NCI-H510A (cell line): Measurements from ENCODE around the gene CLNK.
A peak's percentile ranks its signal among the peaks of the same experiment; 100 is the strongest.

ENCODE experiments used
- DNase-seq: peaks from one replicate; lab custom pipeline; 2025; lab: John Stamatoyannopoulos, UW

Gene CLNK

DNA sequence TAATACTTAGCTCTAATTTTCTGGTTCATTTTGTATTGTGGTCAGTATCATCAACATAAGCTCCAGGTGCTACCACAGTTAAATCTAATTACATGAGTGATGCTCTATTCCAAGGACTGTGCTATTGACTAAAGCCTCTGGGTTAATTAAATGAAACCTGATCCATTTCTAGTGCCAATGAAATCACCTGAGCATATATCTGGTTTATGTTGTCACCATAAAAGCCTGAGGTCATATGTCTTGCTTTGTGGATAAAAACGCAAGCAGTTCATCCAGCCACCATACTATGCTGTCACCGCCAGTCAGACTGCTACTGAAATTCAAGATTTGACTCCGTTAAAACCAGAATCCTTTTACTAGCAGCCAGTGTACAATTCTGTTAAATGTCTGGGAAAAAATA is 163.1 kb downstream of the CLNK start:
- DNase-seq, result peak; percentile 19

DNA sequence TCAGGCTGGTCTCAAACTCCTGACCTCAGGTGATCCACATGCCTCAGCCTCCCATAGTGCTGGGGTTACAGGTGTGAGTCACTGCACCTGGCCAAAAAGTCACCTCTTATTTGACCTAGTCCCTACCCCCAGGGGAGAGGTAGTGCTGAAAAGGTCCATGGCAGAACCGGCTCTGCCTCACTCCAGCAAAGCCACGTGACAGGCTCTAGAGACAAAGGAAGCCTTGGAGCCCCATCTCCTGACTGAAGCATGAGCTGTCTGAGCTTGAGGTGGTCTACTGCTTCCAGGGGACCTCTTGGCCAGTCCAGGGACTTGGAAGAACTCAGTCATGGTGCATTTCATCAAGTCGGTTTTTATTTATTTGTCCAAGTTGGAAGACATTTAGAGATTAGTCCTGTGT is 174.8 kb downstream of the CLNK start:
- DNase-seq, result no peak

DNA sequence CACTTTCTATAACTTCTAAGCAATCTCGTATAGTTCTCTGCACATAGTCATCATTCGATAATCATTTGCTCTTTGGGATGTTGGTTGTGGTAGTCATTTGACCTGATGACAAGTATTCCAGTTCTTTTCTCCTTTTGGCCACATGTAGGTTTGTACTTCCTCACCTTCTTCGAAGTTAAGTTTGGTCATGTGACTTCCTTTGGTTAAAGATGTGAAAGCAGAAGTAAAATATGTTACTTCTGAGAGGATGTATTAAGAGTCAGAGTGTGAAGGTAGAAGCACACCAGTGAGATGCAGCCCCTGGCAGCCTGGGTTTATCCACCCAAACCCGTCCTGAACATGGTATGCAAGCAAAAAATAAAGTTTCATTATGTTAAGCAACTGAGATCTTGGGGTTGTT is 178.5 kb downstream of the CLNK start:
- no peak for DNase-seq

DNA sequence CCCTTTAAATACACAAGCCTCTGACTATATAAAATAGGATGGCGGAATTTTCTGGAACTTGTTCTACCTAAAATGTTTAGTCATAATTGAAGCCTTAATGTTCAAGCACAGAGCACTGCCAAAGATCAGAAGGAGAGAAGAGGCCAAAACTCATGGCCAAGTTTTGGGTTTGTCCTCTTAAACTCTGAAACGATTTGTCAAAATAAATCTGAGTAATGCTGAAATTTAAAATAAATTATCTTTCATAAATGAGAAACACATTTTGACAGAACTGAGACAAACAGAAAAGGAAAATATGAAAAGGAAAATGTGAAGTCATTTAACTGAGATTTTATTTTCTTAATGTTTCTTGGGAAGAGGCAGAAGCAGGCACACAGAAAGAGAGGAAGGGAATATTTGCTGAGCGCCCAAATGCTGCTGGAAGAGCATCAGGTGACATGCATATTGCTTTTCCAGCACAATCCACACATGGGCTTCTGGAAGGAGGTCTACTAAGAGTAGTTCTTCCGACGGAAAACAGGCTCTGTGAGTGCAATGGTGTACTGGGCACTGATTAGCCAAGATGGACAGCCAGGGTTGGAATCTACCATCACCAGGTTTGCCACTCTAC is 179.9 kb downstream of the CLNK start:
- DNase-seq, result no peak

DNA sequence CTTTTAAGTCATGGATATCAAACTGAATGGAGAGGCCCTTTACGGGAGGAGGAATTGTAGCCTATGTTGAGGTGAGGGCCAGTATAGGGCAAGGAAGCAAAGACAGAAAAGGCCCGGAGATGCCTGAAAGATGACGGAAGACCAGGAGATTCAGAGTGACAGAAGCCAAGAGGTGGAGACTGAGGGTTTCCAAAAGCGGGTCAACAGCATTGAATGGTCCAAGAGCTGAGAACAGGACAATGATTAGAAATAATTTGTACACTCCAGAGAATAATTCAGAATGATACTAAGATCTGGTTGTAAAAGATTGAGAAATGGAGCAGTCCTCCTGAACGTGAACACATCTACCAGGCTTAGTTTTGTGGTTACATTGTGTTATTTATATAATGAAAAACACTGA is 181.9 kb downstream of the CLNK start:
- DNase-seq, result no peak

DNA sequence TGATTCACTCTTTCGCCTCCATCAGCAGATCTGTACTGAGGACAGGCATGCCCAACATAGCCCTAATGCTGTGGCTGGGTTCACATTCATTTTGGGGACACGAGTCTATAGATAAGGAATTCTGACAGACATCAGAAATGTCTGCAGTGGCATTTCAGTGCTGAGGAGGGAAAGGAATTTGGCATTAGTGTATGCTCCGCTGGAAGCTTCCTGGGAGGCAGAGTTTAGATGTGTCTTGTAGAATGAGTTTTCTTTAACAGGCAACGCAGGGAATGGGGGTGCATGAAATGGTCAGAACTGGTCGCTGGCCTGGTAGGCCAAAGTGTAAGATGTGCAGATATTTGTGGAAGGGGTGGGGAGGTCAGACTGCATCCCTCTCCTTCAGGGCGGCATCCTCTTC is 183.8 kb downstream of the CLNK start:
- no peak for DNase-seq

DNA sequence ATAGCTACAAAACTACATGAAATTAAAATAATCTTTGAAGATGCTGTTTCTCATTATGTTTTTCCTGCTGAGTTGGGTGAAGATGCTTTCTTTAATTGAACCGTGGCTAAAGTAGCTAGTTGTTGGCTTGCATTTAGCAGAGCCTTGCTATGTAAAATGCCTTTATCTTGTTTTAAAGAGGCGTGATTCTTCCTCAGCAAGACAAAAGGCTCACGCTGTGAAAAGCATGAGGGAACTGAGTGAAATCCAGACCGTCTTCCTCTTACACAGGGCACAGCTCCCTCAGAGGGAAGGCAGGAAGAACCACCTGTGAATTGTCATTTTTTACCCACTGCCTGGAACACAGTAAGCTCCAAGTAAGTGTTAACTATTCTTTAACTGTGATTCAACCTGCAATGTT is 188.4 kb downstream of the CLNK start:
- no peak for DNase-seq

DNA sequence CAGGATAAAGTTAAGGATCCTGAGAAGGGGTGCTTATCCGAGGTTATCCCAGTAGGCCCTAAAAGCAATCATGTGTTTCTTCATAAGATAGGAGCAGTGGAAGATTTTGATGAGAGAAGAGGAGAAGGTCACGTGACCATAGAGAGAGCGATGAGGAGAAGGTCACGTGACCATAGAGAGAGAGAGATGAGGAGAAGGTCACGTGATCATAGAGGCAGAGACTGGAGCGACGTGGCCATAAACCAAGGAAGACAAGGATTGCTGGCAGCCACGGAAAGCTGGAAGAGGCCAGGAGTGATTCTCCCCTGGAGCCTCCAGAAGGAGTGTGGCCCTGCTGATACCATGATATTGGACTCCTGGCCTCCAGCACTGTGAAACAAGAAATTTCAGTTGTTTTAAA is 188.9 kb downstream of the CLNK start:
- no peak for DNase-seq

DNA sequence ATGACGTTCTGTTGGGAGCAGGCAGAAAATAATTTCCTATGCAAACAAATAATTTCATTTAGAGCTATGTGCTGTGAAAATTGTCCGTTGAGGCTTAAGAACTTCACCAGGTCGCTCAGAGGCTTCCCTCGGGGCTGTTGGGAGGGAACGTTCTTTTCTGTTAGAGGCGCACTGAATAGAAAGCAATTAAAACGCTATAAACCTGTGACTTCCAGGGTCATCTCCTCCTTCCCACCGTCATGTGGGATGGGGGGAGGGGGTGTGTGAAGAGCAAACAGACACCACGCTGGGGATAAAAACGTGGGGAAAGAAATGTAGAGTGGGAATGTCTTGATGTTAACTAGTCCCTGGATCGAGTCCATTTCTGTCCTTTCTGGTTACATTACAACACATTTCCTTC is 192.1 kb downstream of the CLNK start:
- DNase-seq, result no peak

DNA sequence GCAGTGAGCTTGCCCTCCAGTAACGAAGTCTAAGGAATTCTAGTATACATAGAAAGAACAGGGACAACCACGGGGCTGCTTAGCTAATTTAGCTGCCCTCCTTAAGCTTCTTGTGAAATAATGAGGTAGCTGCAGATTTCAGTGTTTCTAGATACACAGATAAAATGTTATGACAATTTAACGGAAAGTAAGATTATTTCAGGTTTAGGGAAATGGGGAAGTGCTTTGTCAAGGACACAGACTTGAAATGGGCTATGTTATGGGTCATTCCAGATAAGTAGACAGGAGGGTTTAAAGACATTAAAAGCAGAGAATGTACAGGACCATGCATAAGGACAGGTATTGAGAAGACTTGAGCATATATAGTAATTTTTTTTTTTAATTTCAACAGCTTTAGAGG is 193.2 kb downstream of the CLNK start:
- no peak for DNase-seq

DNA sequence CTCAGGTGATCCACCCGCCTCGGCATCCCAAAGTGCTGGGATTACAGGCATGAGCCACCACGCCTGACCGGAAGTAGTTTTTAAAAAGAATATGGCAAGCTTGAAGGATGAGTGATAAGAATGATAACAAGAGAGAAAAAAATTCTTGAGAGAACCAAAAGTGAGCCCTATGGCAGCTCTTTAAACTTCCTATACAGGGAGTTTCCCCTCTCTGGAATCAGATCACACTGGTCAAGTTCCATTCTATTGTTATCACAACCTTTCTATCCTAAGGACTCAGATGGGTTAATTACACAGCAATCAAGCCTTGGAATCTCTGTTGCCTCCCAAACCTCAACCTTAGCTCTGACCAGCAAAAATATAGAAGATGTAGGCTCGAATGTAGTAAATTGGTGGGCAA is 193.6 kb downstream of the CLNK start:
- no peak for DNase-seq

DNA sequence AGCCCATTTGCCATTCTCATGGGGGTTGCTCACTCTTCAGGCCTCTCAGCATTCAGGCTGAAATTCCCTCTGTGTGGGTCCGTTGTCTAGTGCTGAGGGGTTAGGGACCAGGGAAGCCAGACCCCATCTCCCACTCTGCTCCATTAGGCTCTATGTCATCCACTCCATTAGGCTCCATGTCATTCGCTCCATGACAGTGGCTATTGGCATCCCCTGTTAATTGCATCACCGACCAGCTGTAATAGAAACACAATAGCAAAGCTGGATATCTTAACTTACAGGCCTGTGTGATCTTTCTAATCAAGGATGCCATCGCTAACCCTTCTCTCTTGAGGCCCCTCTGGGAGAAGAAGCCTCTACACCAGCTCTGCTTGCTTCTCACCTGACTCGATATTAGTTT is 201.7 kb downstream of the CLNK start:
- DNase-seq, result no peak

DNA sequence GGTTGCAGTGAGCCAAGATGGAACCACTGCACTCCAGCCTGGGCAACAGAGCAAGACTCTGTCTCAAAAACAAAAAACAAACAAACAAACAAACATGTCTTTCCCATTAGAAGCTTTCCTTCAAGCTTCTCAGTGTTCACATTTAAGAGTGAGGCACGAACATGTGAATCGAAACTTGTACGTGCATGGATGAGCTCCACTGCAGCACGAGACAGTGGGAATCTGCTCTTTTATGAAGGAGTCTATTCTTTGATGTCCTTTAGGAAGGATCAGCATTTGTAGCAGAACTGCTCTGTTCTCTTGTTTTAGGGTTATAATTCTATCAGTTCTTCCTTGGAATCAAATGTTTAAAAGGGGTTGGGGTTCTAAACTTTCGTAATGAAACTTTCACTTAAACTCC is 204.0 kb downstream of the CLNK start:
- no peak for DNase-seq

DNA sequence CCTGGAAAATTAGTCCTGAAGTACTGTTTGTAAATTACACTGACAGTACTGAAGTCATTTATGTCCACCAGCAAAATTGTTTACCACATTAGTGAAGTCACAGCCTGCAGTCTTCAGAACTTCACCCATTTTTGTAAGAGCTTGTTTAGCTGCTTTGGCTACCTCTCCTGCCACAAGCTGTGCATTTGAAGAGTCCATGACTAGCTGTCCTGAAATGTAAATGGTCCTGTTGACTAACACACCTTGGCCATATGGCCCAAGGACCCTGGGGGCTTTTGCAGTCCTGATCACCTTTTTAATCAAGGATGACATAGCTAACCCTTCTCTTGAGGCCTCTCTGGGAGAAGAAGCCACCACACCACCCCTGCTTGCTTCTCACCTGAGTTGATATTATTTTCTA is 205.9 kb downstream of the CLNK start:
- no peak for DNase-seq

DNA sequence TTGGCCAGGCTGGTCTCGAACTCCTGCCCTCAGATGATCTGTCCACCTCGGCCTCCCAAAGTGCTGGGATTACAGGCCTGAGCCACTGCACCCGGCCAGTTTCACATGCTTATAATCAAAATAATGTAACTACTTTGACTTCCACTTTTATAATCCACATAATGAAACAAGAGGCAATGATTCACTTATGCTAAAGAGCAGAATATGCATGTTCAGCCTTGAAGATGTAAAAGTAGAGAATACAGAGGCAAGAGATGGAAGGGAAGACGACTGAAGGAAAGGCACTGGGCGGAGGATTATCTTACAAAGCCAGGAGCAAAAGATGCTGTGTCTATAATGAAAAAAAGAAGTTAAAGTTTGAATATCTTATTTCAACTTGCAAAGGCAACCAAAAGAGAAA is 214.1 kb downstream of the CLNK start:
- no peak for DNase-seq

DNA sequence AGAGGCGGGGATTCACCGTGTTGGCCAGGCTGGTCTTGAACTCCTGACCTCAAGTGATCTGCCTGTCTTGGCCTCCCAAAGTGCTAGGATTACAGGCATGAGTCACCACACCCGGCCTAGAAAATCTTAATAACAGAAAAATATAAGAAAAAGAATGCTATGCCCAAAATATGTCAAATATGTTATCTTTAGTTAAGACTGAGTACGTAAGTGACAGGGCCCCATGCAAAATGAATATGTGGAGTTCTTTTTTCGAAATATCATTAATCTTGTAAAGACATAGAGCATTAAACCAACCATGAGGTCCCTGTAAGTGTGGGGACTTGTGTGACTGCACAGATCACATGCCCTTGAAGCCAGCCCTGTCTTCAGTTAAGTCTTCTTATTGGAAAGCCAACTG is 218.4 kb downstream of the CLNK start:
- DNase-seq, result no peak

DNA sequence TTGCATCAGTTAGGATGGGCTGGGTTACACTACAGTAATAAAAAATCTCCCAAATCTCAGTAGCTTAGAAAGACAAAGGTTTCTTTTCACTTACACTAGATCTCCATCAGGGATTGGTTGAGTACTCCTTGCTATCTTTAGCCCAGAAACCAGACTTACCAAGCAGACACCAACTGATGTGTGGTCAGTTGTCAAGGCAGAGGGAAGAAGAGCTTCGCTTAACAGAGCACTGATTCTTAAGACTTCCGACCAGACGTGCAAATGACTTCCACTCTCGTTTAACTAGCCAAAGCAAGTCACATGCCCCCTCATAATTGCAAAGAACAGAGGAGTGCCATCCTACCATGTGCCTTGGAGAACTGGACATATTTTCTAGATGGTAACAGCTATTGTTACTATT is 221.7 kb downstream of the CLNK start:
- no peak for DNase-seq

DNA sequence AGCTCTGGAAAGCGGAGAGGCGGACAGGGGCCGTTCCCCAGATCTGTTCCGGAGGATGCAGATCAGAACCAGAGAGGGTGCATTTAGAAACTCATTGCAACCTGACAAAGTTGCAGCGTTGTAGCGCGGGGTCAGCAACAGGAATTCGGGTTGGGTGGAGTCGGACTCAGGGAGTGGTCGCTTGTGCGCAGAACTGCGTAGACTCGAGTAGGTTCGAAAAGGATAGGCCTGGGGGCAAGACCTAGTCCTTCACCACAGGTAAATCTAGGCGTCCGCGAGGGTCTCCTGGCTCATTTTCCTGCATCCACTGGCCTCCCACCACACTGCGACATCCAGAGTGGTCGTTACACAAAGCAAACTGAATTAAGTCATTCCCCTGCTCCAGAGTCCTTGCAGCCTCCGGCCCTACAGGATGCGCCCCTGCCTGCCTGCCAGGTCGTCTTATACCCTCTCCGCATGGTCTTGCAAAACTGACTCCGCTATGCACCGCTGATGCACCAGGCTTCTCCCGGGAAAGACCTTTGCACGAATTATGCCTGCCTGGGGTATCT is 222.6 kb downstream of the CLNK start:
- no peak for DNase-seq

DNA sequence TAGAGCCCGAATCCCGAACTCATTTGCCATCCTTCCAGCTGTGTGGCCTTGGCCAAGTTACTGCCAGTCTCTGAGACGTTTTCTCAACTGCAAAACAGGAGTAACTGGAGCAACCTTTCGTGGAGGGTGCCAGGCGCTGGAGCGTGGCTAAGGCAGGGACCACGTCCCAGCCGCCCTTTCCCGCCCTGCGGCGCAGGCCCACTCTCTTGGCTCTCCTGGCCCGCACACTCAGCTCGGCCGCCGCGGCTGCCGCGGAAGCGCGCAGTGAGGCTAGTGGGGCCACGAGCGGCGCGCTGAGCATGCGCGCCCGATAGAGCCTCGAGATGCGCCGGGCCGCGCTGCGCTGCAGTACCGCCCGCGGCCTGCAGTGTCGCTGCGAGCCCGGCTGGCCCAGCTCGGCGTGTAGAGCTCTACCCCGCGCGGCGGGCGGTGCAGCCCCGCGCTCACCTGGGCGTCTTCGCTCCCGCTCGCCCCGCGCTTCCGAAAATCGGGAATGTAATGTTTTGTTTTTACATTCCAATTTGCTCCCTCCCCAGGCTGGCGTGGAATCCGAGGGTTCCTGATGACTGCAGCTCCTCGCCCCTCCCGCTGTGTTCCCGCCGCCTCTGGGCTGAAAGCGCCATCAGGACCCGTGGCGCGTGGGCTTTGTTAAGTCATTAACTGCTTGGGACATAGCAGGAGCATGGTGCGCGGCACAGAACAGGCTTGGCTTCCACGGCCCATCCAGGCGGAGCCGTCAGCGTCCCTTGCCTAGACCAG is 223.3 kb downstream of the CLNK start:
- no peak for DNase-seq

DNA sequence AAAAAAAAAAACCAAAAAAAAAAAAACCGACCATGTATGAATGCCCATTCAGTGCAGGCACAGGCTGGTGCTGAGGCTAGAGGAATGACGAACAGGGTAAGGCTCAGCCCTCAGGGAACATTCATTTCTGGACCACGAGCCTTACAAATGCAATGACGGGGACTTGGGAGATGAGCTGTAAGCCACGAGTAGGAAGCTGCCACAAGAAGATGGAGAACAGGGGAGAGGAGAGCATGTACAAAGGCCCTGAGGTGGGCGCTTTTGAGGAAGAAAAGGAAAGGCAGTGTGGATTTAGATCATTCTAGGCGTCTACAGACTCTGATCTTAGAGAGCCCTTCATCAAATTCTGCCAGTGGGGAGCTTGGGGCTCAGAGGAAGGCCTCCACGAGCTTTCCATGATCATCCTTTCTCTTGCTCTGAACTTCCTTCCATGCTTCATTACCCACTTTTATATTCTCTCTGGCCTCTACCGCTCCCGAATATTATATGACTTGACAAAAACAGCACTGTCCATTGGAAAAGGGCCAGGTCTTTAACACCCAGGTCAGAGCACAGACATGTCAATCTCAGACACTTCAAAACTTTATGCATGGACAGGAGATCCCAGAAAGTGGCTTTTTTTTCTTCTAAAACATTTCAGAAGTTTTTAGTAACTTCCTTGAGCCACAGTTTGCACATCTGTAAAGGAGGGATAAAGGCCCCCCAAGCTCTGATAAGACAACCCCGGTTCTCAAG is 224.1 kb downstream of the CLNK start:
- DNase-seq, result no peak

DNA sequence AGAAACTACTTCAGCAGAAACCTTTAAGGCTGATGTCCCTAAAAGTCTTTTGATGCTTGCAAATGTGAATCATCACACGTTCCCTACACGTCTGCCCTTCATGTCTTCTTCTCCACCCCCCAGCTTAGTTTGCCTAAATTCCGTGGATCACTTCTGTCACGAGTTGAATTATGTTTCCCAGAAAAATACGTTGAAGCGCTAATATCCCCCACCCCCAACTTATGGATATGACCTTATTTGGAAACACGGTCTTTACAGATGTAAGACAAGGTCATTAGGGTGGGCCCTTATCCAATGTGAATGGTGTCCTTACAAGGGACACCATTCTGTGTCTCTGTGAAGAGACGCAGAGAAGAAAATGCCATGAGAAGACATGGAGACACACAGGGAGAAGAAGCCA is 225.3 kb downstream of the CLNK start:
- no peak for DNase-seq

DNA sequence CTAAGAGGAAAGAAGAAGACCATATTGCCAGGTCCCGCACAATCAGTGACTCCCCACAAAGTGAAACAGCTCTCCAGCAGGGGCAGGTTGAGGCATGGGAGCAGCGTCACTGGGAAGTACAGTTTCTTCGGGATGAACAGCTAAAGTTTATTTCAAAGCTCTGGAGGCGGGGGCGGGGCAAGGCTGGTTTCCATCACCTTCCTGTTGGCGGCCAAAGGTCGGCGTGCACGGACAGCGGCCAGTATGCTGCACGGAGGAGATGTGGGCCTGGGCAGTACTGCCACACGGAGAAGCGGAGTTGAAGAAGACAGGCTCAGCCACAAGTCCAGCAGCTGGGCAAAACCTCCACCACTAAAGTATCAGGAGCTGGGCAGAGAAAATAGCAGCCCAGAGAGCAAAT is 226.4 kb downstream of the CLNK start:
- no peak for DNase-seq

DNA sequence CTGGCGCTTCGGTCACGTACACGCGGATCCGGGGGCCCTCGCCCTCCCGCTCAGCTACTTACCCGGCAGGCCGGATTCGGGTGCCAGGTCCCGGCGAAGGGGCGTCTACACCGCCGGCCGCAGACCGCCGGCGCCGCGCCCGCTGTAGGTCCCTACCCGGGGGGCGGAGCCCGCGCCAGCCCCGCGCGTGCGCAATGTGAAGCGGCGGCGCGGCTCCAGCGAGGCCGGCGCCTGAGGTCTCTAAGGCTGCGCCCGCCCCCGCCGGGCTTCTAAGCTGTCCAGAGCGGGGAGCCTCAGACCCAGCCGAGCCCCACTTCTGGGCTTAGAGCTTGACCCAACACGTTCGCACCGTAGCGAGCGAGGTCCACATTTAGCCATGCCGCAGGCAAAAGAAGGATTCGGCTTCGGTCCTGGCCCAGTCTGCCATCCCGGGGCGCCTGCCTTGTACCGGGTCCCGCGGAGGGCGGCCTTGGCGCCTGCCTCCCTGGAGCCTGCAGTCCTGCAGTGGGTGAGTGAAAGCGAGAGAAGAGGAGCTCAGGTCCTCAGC is 227.2 kb downstream of the CLNK start, which contains the start of gene ZNF518B:
ZNF518B (minus strand) TSS at position 172 of the 547 bp plus-strand sequence. CDS start 11,098 bp downstream, outside the sequence.
- peak; percentile 1 for DNase-seq
